Adrenal gland (tissue), 12 donors: ENCODE data around the gene TNNI3. TPM values are rescaled to one million over a fixed set of nuclear protein-coding genes. Genes with fewer than 3 reads are reported as not detected.

Source experiments
- DNase-seq, 7 donors: peaks; one replicate each; pipeline ENCODE4 v3.0.0-alpha.2; 2019 to 2020
- H3K27ac ChIP-seq, 5 donors: fragments of 200-600 bp; sonication (generic) in 4 of 5; 1 replicate in 3 of 5; 2 replicates in 2 of 5; pipeline versions ENCODE4 v1.5.1 to v1.8.0; 2016 to 2020; ENCODE audit warnings: mild to moderate bottlenecking in 1 of 5
- H3K27me3 ChIP-seq: fragments of 200-600 bp; 2 replicates; pipeline ENCODE4 v1.8.0; 2021
- H3K36me3 ChIP-seq, 2 donors: fragments of 200-600 bp; replicated peaks in 1 of 2; 1 replicate in 1 of 2; 2 replicates in 1 of 2; pipeline versions ENCODE4 v1.5.1 to v1.8.0; 2018 to 2022
- H3K4me1 ChIP-seq, 2 donors: fragments of 200-600 bp; replicated peaks in 1 of 2; 1 replicate in 1 of 2; 2 replicates in 1 of 2; pipeline versions ENCODE4 v1.5.1 to v1.8.0; 2018 to 2021
- H3K4me3 ChIP-seq, 4 donors: fragments of 200-600 bp; sonication (generic) in 3 of 4; one replicate each; pipeline ENCODE4 v1.5.1; 2016 to 2018
- H3K9me3 ChIP-seq, 3 donors: fragments of 200-600 bp; sonication (generic) in 1 of 3; replicated peaks in 1 of 3; 1 replicate in 2 of 3; 2 replicates in 1 of 3; pipeline versions ENCODE4 v1.5.1 to v1.8.0; 2016 to 2021
- CTCF ChIP-seq, 6 experiments: fragments of 450-650 bp in 4 of 6; fragments of 200-600 bp in 2 of 6; sonication (generic) in 1 of 6; IDR thresholded peaks; 1 replicate in 5 of 6; 2 replicates in 1 of 6; pipeline versions ENCODE4 v1.5.1 to v1.8.0; 2016 to 2021; ENCODE audit warnings: antibody characterized with exemption in 6 of 6, mild to moderate bottlenecking in 2 of 6, moderate library complexity in 1 of 6
- POLR2A ChIP-seq, 2 donors: fragments of 450-650 bp; IDR thresholded peaks; one replicate each; pipeline ENCODE4 v1.6.1; 2017; ENCODE audit warnings: antibody characterized with exemption in 2 of 2, mild to moderate bottlenecking in 2 of 2, moderate library complexity in 1 of 2
- WGBS, 4 donors: extraction: QIAGEN DNeasy Blood & Tissue Kit in 2 of 4; methylation state at CpG; one replicate each; pipeline versions ENCODE4 v1.1.5 to v1.1.7; 2013 to 2017; 5-methylcytosine and 5-hydroxymethylcytosine counted together
- intact Hi-C, 2 donors: fragments of 100-400 bp; cut with DNase I; formaldehyde crosslinking; loops; one replicate each; pipeline versions ENCODE4 v1.14.1 to v1.15.0; 2022 to 2023
- polyA plus RNA-seq, 3 donors: library from polyadenylated mRNA; stranded (reverse); fragments of 200-250 nt in 2 of 3; fragments of 350-450 nt in 1 of 3; fragmentation: Illumina TruSeq in 1 of 3; extraction: RNeasy Lipid Tissue Mini Kit (QIAGEN cat#74804) in 1 of 3; gene quantifications; one replicate each; pipeline ENCODE4 v1.2.3, GENCODE V29; 2013 to 2014
- total RNA-seq, 9 donors: library from RNA; depleted of rRNA in 4 of 9; stranded (reverse); fragments of >200 nt in 4 of 9; fragments of 120-200 nt in 1 of 9; fragmentation: NEBNext Ultra II Directional in 1 of 9; extraction: Animal tissue kit (Norgen Biotek cat#: 25700) in 1 of 9; gene quantifications; one replicate each; pipeline versions ENCODE4 v1.1.0 to v1.2.4, GENCODE V29; 2013 to 2023
- donor health status: healthy with polysubstance abuse.
- donor health status: Bipolar disorder and iron deficiency.
- donor health status: DM: yes; HTN: yes; CAD: no.
- donor health status: DM: no; HTN: no; CAD: no.
- donor health status: DM: no; HTN: no; CAD: no.
- donor health status: DM: yes; HTN: yes; CAD: no.

The TNNI3 gene
- total and polyA plus RNA-seq, 12 donors, result 0.51 to 461 (median 22.4) TPM; not detected in 6

GRCh38 chr19:55146078-55146704, 11.3 kb downstream of the TNNI3 start:
- intact Hi-C loops, result loop anchor here in 1 of 2 donors (10.0 kb wide), 2 partner anchors 269 to 359 kb away; no protein-coding TSS in a partner anchor
- Histone ChIP-seq H3K27ac (no peak overlapping the region), H3K4me3 (no peak overlapping the region), H3K9me3 (no peaks in the 10 kb centered on the region), H3K27me3 (peaks cover 41% of the 10 kb centered on the region), H3K36me3 (no peaks in the 10 kb centered on the region), H3K4me1 (peaks cover 0 to 7% of the 10 kb centered on the region in 2 donors)
- WGBS, 4 donors, result 1 to 3% (median 2%) methylated on average over 11 to 32 of the region's 41 CpGs
- peak in 1 of 6 experiments; percentile 8 for TF ChIP-seq CTCF (IDR thresholded peaks at IDR 0.05)
- no peak for TF ChIP-seq POLR2A (IDR thresholded peaks at IDR 0.05)
- DNase-seq, result no peak

- no peak overlapping the region for H3K4me3 ChIP-seq
- H3K27me3 ChIP-seq, result peaks cover 45% of the 10 kb centered on the region
- 9 to 30% (median 16%) methylated on average over 3 of the region's 3 CpGs for WGBS, 4 donors
- intact Hi-C loops, result loop anchor here in 1 of 2 donors (10.0 kb wide), 2 partner anchors 270 to 360 kb away; no protein-coding TSS in a partner anchor
- no peak overlapping the region for H3K27ac ChIP-seq
- H3K9me3 ChIP-seq, result no peaks in the 10 kb centered on the region
- no peak for TF ChIP-seq CTCF (IDR thresholded peaks at IDR 0.05)
- no peak for TF ChIP-seq POLR2A (IDR thresholded peaks at IDR 0.05)
- H3K36me3 ChIP-seq, result no peaks in the 10 kb centered on the region
- H3K4me1 ChIP-seq, result peaks cover 0 to 9% of the 10 kb centered on the region in 2 donors
- no peak for DNase-seq
These were observed 12.3 kb downstream of the TNNI3 start for GRCh38 chr19:55145232-55145631.

GRCh38 chr19:55141696-55142095, 15.8 kb downstream of the TNNI3 start:
- intact Hi-C loops, result loop anchor here (5.0 to 10.0 kb wide), 3 partner anchors 273 to 363 kb away; no protein-coding TSS in a partner anchor
- no peaks in the 10 kb centered on the region for H3K36me3 ChIP-seq
- H3K27me3 ChIP-seq, result peaks cover 47% of the 10 kb centered on the region
- H3K9me3 ChIP-seq, result no peaks in the 10 kb centered on the region
- no peak overlapping the region for H3K4me3 ChIP-seq
- H3K27ac ChIP-seq, result no peak overlapping the region
- TF ChIP-seq POLR2A (IDR thresholded peaks at IDR 0.05) (no peak), CTCF (IDR thresholded peaks at IDR 0.05) (no peak)
- DNase-seq, result no peak
- WGBS, 4 donors, result 14 to 26% (median 19%) methylated on average over 12 to 21 of the region's 21 CpGs
- H3K4me1 ChIP-seq, result peaks cover 0 to 9% of the 10 kb centered on the region in 2 donors

- Histone ChIP-seq H3K36me3 (no peaks in the 10 kb centered on the region), H3K27ac (no peak overlapping the region), H3K27me3 (peaks cover 37% of the 10 kb centered on the region), H3K4me3 (no peak overlapping the region), H3K9me3 (no peaks in the 10 kb centered on the region), H3K4me1 (peaks cover 0 to 9% of the 10 kb centered on the region in 2 donors)
- 58 to 68% (median 62%) methylated on average over 9 of the region's 9 CpGs for WGBS, 4 donors
- intact Hi-C loops, result loop anchor here in 1 of 2 donors (5.0 kb wide), 1 partner anchor 369 kb away; no protein-coding TSS in a partner anchor
- TF ChIP-seq CTCF (IDR thresholded peaks at IDR 0.05) (no peak), POLR2A (IDR thresholded peaks at IDR 0.05) (no peak)
- DNase-seq, result no peak
These were observed 19.6 kb downstream of the TNNI3 start for GRCh38 chr19:55137915-55138314.
